LNCaP clone FGC (cell line): ENCODE data around the gene ONECUT3.

Experiments used
- DNase-seq: peaks from one replicate; pipeline ENCODE4 v3.0.0-alpha.2; 2011; ENCODE audit warnings: low read depth
- H3K4me3 ChIP-seq: 2 replicates; pipeline ENCODE4 v1.5.1; 2011; ENCODE audit warnings: mild to moderate bottlenecking, low read depth, low read length, control low read depth
- CTCF ChIP-seq: IDR thresholded peaks from 2 replicates; pipeline ENCODE4 v1.5.1; 2012; ENCODE audit warnings: mild to moderate bottlenecking; ENCODE audit not compliant: control insufficient read depth, insufficient read depth; ENCODE audit errors: extremely low read depth

ONECUT3 gene

DNA sequence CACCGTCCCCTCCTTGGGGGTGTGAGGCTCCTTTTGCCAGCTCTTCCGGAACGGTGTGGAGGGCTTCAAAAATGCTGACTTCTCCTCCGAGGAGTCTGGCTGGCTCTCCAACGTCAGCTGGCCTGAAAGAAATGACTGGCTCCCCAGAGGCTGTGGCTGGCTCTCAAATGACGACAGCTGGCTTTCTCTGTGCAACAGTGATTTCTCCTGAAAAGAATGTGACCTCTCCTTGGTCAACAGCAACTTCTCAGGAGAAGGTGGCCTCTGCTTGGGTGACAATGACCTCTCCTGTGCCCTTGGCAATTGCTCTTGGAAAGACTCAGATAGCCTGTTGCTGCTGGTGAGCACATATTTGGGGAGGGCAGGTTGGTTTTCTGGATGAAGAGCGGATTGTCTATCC, 29.2 kb downstream of the ONECUT3 start:
- TF ChIP-seq CTCF, result no peak
- no peak for DNase-seq
- H3K4me3 ChIP-seq, result no peak overlapping the region

DNA sequence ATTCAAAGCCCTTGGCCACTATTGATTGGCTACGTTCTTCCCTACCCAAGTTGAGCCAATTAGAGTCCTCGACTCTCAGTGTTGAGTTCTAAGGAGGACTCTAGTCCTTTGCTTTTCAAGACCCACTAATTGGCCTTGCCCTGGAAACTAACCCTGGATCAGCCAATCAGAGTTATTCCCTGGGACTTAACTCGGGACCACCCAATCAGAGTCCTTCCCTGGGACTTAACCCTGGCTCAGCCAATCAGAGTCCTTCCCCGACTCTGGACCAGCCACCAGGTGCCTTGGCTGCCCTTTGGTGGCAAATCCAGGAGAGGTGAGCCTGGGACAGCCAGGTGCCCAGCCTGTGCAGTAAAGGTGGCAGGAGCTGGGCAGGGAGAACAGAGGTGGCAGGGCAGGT, 30.0 kb downstream of the ONECUT3 start:
- DNase-seq, result no peak
- no peak overlapping the region for H3K4me3 ChIP-seq
- no peak for TF ChIP-seq CTCF

GRCh38 chr19:1783874-1784273, 30.6 kb downstream of the ONECUT3 start:
- no peak overlapping the region for H3K4me3 ChIP-seq
- TF ChIP-seq CTCF, result no peak
- DNase-seq, result no peak

- no peak for DNase-seq
- TF ChIP-seq CTCF, result no peak
- H3K4me3 ChIP-seq, result no peak overlapping the region
Measured at GRCh38 chr19:1785310-1785709, 32.0 kb downstream of the ONECUT3 start.

GRCh38 chr19:1786668-1787067, 33.4 kb downstream of the ONECUT3 start:
- DNase-seq, result no peak
- H3K4me3 ChIP-seq, result no peak overlapping the region
- TF ChIP-seq CTCF, result no peak

DNA sequence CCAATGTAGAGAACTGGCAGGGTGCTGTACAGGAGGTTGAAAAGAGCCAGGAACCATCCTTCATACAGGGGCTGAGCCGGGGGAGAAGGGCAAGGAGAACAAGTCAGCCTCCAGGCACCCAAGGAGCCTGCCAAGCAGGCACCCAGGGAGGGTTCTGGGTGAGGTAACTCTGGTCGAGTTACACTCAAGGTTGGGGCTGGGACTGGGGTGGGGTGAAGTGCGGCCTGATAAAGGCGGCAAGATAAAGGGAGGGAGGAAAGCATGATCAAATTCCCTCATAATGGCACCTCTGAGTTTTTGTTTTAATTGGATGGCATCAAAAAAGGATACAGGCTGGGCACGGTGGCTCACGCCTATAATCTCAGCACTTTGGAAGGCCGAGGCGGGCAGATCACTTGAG, 33.8 kb downstream of the ONECUT3 start:
- DNase-seq, result no peak
- TF ChIP-seq CTCF, result no peak
- no peak overlapping the region for H3K4me3 ChIP-seq

DNA sequence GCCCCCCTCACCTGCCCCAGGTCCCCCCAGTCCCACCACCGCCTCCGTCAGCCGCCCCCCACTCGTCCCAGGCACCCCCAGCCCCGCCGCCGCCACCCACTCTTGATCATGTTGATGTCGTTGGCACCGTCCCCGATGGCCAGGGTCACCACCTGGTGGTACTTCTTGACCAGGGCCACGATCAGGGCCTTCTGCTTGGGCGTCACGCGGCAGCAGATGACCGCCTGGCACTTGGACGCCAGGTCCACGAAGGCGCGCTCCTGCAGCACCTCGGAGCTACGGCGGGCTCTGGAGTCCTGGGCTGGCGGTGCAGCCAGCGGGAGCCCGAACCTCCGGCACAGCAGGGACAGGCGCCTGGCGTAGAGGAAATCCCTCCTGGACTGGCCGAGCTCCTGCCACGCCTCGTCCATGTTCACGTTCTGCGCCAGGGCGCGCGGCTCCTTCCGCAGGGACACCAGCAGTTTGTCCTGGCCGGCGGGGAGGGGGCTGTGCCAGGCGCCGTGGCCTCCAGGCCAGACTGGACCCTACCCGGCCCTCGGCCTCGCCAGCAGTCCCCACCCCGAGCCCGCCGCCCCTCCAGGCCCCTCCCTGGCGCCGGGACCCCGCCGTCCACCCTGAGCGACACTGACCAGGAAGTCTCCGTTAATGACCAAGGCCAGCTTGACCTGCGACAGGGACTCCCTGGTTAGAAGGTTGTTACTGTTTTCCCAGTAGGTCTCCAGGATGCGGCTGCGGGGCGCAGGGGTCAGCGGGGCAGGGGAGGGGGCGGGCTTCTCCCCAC, 36.1 kb downstream of the ONECUT3 start:
- no peak overlapping the region for H3K4me3 ChIP-seq
- TF ChIP-seq CTCF, result no peak
- no peak for DNase-seq
